CD4-positive, alpha-beta memory T cell (primary cell): Measurements from ENCODE around the gene AAR2. TPM values are rescaled to one million over a fixed set of nuclear protein-coding genes. Genes with fewer than 3 reads are reported as not detected.

ENCODE experiments used
- CTCF ChIA-PET: fragments of 350-600 bp; sonication (Branson Sonifier 250); formaldehyde crosslinking; loops from one replicate; lab custom pipeline; 2021; ENCODE audit warnings: inconsistent platforms; ENCODE audit not compliant: partially characterized antibody; lab: Charles Lee
- POLR2A ChIA-PET: fragments of 350-600 bp; sonication (Branson Sonifier 250); formaldehyde crosslinking; loops from one replicate; lab custom pipeline; 2021; ENCODE audit not compliant: partially characterized antibody; lab: Charles Lee
- DNase-seq, 5 donors: peaks; one replicate each; pipeline versions ENCODE4 v3.0.0 to v3.0.0-alpha.2; 2020 to 2022; ENCODE audit warnings: mixed read lengths in 1 of 5
- H3K27ac ChIP-seq: one replicate; pipeline ENCODE4 v1.7.0; 2013; ENCODE audit warnings: low read depth, low read length
- H3K27me3 ChIP-seq: 2 replicates; pipeline ENCODE4 v1.7.0; 2013; ENCODE audit warnings: mild to moderate bottlenecking, low read length, moderate library complexity; ENCODE audit not compliant: insufficient read depth
- H3K36me3 ChIP-seq: 2 replicates; pipeline ENCODE4 v1.7.0; 2013; ENCODE audit warnings: mild to moderate bottlenecking, low read length, moderate library complexity; ENCODE audit not compliant: insufficient read depth
- H3K4me1 ChIP-seq: 2 replicates; pipeline ENCODE4 v1.7.0; 2013; ENCODE audit warnings: mild to moderate bottlenecking, low read length, moderate library complexity; ENCODE audit not compliant: insufficient read depth
- H3K4me3 ChIP-seq, 2 donors: one replicate each; pipeline ENCODE4 v1.7.0; 2013; ENCODE audit warnings: low read length in 2 of 2, mild to moderate bottlenecking in 1 of 2
- H3K9me3 ChIP-seq, 2 donors: one replicate each; pipeline ENCODE4 v1.7.0; 2013; ENCODE audit warnings: low read length in 2 of 2, control low read depth in 1 of 2; ENCODE audit not compliant: control insufficient read depth in 1 of 2
- H3K27ac Mint-ChIP-seq, 7 donors: one replicate each; pipeline ENCODE4 v1.8.0; 2020 to 2021; ENCODE audit warnings: mixed read lengths in 7 of 7, mild to moderate bottlenecking in 6 of 7, inconsistent platforms in 3 of 7, moderate library complexity in 3 of 7
- H3K27me3 Mint-ChIP-seq, 2 donors: one replicate each; pipeline ENCODE4 v1.8.0; 2020 to 2021; ENCODE audit warnings: mixed read lengths in 2 of 2
- H3K36me3 Mint-ChIP-seq, 2 donors: one replicate each; pipeline ENCODE4 v1.8.0; 2020 to 2021; ENCODE audit warnings: mixed read lengths in 2 of 2, inconsistent platforms in 1 of 2, mild to moderate bottlenecking in 1 of 2
- H3K4me1 Mint-ChIP-seq, 4 donors: one replicate each; pipeline ENCODE4 v1.8.0; 2020 to 2021; ENCODE audit warnings: mixed read lengths in 4 of 4, mild to moderate bottlenecking in 1 of 4
- H3K4me3 Mint-ChIP-seq, 8 donors: one replicate each; pipeline ENCODE4 v1.8.0; 2020 to 2021; ENCODE audit warnings: mixed read lengths in 8 of 8, mild to moderate bottlenecking in 7 of 8, moderate library complexity in 6 of 8, inconsistent platforms in 3 of 8
- H3K9me3 Mint-ChIP-seq, 8 donors: one replicate each; pipeline ENCODE4 v1.8.0; 2020 to 2021; ENCODE audit warnings: mixed read lengths in 8 of 8, mild to moderate bottlenecking in 5 of 8, inconsistent platforms in 3 of 8, moderate library complexity in 1 of 8
- intact Hi-C: fragments of 100-400 bp; cut with micrococcal nuclease; formaldehyde crosslinking; loops from one replicate; pipeline ENCODE4 v1.15.1; 2023
- polyA plus RNA-seq, 2 donors: library from polyadenylated mRNA; unstranded; fragments of 300-500 nt; fragmentation: Illumina TruSeq; gene quantifications; one replicate each; pipeline ENCODE4 v1.2.3, GENCODE V29; 2021
- total RNA-seq, 2 experiments: library from RNA; stranded (reverse); gene quantifications; one replicate each; pipeline ENCODE4 v1.2.3, GENCODE V29; 2021

Gene AAR2
- total and polyA plus RNA-seq, 4 experiments from 2014 or later, result 21.7 to 54.3 (median 32.6) TPM

DNA sequence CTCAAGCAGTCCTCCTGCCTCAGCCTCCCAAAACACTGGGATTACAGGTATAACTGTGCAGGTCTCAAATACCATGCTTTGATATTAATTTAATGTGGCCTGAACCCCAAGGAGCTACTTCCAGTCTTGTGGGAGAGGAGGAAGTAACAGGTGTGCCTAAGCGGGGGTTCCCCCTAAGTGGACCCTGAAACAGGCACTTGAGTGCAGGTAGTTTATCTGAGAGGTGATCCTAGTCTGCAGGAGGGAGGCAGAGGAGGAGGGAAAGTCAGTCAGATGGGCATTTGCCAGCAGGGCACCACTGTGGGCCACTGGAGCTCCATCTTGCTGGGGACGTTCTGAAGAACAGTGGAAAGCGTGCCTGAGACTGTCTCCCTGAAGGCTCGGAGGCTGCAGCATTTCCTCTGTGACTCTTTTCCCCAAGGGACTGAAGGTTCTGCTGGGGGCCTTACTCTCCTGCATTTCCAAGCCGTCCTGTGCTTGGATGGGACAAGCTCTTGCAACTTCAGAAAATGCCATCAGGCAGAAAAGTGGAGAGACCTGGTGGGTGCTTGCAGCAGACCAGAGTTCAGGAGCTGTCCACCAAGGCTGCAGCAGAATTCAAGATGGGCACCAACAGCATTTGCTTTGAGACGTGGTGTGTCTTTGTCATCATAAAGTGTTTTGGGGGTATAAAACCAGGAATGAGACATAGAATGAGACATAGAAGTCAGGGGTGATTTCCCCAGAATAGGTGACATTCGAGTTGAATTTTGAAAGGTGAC is 65.3 kb downstream of the AAR2 start:
- DNase-seq, result no peak
- H3K27me3 Mint-ChIP-seq, result peaks cover 48 to 59% of the 10 kb centered on the region in 2 donors
- H3K4me1 Mint-ChIP-seq, result peaks cover 2 to 11% (median 4%) of the 10 kb centered on the region in 4 donors
- no peaks in the 10 kb centered on the region for H3K36me3 ChIP-seq
- no peak overlapping the region for H3K4me3 ChIP-seq
- H3K9me3 ChIP-seq, result no peaks in the 10 kb centered on the region
- H3K27ac Mint-ChIP-seq, result no peak overlapping the region
- H3K27ac ChIP-seq, result no peak overlapping the region
- intact Hi-C loops, result no loop called here
- ChIA-PET CTCF (no interaction called here), POLR2A (no interaction called here)
- peaks cover 8% of the 10 kb centered on the region for H3K27me3 ChIP-seq
- H3K36me3 Mint-ChIP-seq, result no peaks in the 10 kb centered on the region
- H3K4me1 ChIP-seq, result no peaks in the 10 kb centered on the region
- H3K9me3 Mint-ChIP-seq, result no peaks in the 10 kb centered on the region
- no peak overlapping the region for H3K4me3 Mint-ChIP-seq

DNA sequence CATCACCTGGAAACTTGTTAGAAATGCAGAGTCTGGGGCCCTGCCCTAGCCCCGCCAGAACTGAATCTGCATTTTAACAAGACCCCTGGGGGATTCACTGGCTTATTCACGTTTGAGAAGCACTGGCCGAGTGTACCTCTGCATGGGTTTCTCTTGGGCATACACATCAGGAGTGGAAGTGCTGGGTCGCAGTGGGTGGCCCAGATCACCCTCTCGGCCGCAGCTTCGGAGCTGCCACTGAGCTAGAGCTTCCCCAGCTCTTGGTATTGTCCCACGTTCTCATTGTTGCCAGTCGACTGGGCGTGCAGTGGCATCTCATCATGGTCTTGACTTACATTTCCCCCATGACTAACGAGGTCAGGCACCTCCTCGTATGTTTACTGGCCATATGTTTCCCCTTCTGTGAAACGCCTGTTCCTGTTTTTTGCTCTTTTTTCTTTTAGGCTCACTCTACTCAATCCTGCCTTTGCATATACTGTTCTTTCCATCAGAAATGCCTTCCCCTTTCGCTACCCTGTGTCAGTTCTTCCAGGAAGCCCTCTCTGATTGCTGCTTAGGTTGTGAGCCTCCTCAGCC is 66.8 kb downstream of the AAR2 start:
- H3K27ac Mint-ChIP-seq, result no peak overlapping the region
- H3K4me1 Mint-ChIP-seq, result peaks cover 2 to 11% (median 4%) of the 10 kb centered on the region in 4 donors
- Histone ChIP-seq H3K27ac (no peak overlapping the region), H3K27me3 (peaks cover 18% of the 10 kb centered on the region), H3K4me3 (no peak overlapping the region), H3K36me3 (no peaks in the 10 kb centered on the region), H3K4me1 (no peaks in the 10 kb centered on the region), H3K9me3 (no peaks in the 10 kb centered on the region)
- H3K4me3 Mint-ChIP-seq, result no peak overlapping the region
- DNase-seq, result no peak
- POLR2A ChIA-PET, result no interaction called here
- CTCF ChIA-PET, result no interaction called here
- intact Hi-C loops, result no loop called here
- H3K9me3 Mint-ChIP-seq, result no peaks in the 10 kb centered on the region
- H3K27me3 Mint-ChIP-seq, result peaks cover 41 to 54% of the 10 kb centered on the region in 2 donors
- H3K36me3 Mint-ChIP-seq, result no peaks in the 10 kb centered on the region

DNA sequence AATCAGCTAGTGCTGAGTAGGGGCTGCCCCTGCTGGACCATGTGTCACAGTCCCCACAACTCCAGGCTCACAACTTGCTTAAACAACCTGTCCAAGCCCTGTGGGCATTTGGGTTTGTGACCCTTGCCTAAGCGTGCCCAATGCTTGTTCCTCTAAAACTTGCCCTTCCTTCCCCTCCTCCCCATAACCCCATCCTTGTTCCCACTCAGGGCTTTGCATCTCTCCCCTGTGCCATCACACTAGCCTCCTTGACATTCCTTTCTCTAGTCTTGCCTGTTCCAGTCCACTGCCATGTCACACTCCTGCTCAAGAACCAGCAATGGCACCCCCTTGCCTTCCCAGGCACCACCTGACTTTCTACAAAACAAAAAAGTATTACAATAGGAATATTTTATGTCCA is 67.6 kb downstream of the AAR2 start:
- Mint-ChIP-seq H3K36me3 (no peaks in the 10 kb centered on the region), H3K27ac (no peak overlapping the region)
- intact Hi-C loops, result no loop called here

DNA sequence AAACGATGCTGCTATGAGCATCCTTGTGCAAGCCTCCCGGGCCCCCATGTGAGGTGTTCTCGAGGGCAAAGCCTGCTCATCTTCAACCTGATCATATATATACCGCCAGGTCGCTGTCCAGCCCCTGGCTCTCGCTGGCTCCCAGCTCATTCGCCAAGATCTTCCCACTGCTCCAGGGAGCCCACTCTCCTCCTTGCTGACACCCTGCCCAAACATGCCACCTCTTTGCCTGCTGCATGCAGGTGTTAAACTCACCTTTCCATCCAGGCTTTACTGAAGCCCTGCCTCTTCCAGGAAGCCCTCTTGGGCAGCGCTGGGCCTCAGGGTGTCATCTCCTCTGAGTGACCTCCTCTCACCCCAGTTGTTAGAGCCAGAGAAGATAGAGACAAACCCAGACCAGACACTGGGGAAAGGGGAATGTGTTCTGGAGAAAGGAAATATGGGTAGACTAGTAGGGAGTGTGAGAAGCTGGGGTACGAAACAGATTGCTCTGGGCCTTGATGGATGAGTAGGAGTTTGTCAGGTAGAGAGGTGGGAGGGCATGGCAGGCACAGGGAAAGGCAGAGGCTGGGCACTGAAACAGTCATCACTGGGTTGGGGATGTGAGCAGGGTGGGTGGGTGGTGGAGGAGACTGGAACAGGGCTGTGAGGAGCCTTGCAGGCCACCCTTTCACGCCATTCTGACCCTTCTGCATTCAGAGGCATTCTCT is 68.7 kb downstream of the AAR2 start:
- H3K4me3 Mint-ChIP-seq, result peak overlapping the region; percentile 35 to 83 (median 68)
- peaks cover 0 to 1% (median 0%) of the 10 kb centered on the region in 8 donors for H3K9me3 Mint-ChIP-seq
- intact Hi-C loops, result no loop called here
- ChIA-PET POLR2A (no interaction called here), CTCF (no interaction called here)
- no peaks in the 10 kb centered on the region for H3K4me1 ChIP-seq
- no peak for DNase-seq
- H3K4me3 ChIP-seq, result no peak overlapping the region
- H3K27ac ChIP-seq, result no peak overlapping the region
- H3K27ac Mint-ChIP-seq, result peak overlapping the region in 1 of 7 donors; percentile 7
- H3K27me3 Mint-ChIP-seq, result peaks cover 51 to 60% of the 10 kb centered on the region in 2 donors
- H3K4me1 Mint-ChIP-seq, result peaks cover 2 to 19% (median 4%) of the 10 kb centered on the region in 4 donors
- no peaks in the 10 kb centered on the region for H3K36me3 ChIP-seq
- H3K36me3 Mint-ChIP-seq, result no peaks in the 10 kb centered on the region
- H3K9me3 ChIP-seq, result no peaks in the 10 kb centered on the region
- H3K27me3 ChIP-seq, result peaks cover 15% of the 10 kb centered on the region

More for the DNA sequence above, 67.6 kb downstream of the AAR2 start:
- no peaks in the 10 kb centered on the region for H3K36me3 ChIP-seq
- no peaks in the 10 kb centered on the region for H3K4me1 ChIP-seq
- ChIA-PET POLR2A (no interaction called here), CTCF (no interaction called here)
- H3K4me3 Mint-ChIP-seq, result no peak overlapping the region
- H3K27ac ChIP-seq, result no peak overlapping the region
- peaks cover 45 to 58% of the 10 kb centered on the region in 2 donors for H3K27me3 Mint-ChIP-seq
- no peaks in the 10 kb centered on the region for H3K9me3 ChIP-seq
- no peak overlapping the region for H3K4me3 ChIP-seq
- H3K27me3 ChIP-seq, result peaks cover 19% of the 10 kb centered on the region
- DNase-seq, result no peak
- H3K4me1 Mint-ChIP-seq, result peaks cover 2 to 11% (median 4%) of the 10 kb centered on the region in 4 donors
- H3K9me3 Mint-ChIP-seq, result no peaks in the 10 kb centered on the region

DNA sequence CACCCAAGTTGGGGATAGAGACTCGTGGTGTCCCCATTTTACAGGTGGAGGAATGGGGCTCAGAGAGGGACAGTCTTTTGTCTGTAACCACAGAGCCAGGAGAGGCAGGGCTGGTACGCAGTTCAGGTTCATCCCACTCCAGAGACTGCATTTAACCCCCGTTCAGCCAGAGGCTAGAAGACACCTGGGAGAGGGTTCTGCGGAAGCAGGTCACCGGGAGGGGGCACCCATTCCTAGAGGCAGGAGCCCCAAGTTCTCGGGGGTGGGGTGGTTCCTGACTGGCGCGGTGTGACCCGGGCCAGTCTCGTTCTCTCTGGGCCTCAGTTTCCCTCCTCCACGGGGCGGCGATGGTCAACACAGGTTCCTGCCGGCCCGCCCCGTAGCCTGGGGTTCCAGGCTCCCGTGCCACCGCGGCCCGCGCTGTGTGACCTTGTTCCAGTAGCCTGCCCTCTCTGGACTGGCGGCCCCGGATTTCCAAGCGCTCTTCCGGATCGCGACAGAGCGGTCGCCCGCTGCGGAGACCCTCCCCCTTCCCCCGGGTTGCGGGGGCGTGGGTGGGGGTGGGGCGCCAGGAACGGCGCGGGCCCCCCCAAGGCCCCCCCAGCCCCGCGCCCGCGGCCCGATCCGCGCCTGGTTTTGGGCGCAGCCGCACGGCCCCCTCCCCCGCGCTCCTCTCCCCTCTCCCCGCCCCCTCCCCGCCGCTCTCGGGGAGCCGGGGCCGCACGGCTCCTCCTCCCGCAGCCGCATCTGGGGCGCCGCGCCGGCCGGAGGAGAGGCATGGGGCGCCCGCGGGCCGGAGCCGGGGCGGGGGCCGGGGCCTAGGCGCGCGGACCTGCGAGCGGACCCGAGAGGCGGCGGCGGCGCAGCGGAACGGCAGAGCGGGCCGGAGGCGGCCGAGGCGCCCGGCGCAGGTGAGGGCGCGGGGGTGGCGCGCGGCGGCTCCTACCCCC is 69.6 kb downstream of the AAR2 start, which contains the start of gene DLGAP4:
DLGAP4 (plus strand) TSS at position 738 of the 950 bp plus-strand sequence. CDS start 125,379 bp downstream, outside the sequence.
- Histone ChIP-seq H3K4me3 (no peak within 1 kb of the TSS), H3K27ac (no peak within 1 kb of the TSS), H3K36me3 (no peaks in the 10 kb centered on the region), H3K4me1 (no peaks in the 10 kb centered on the region), H3K9me3 (no peaks in the 10 kb centered on the region), H3K27me3 (peaks cover 15% of the 10 kb centered on the region)
- DNase-seq, result no peak
- Mint-ChIP-seq H3K27ac (peak within 1 kb of the TSS in 2 of 7 donors; percentile 7 to 29), H3K9me3 (peaks cover 0 to 1% (median 0%) of the 10 kb centered on the region in 8 donors), H3K4me1 (peaks cover 2 to 19% (median 4%) of the 10 kb centered on the region in 4 donors), H3K4me3 (peak within 1 kb of the TSS; percentile 71 to 87 (median 82)), H3K27me3 (peaks cover 45 to 61% of the 10 kb centered on the region in 2 donors), H3K36me3 (no peaks in the 10 kb centered on the region)
- intact Hi-C loops, result no loop called here
- ChIA-PET CTCF (no interaction called here), POLR2A (no interaction called here)
